HEK293 (cell line): Measurements from ENCODE around the gene MYO1B.
A peak's percentile ranks its signal among the peaks of the same experiment; 100 is the strongest.

Experiments used
- CTCF ChIA-PET: fragments of 350-600 bp; formaldehyde crosslinking; extraction: SDS; loops from one replicate; lab custom pipeline; 2021; ENCODE audit warnings: antibody characterized with exemption; lab: Yijun Ruan, JAX
- POLR2A ChIA-PET: fragments of 300-600 bp; formaldehyde crosslinking; extraction: SDS; loops from one replicate; lab custom pipeline; 2020; ENCODE audit warnings: antibody characterized with exemption, inconsistent platforms; lab: Yijun Ruan, JAX
- H3K27ac ChIP-seq: fragments of 200-500 bp; sonication (Bioruptor generic); 2 replicates; pipeline ENCODE4 v1.5.1; 2014; ENCODE audit warnings: low read depth, low read length, control low read depth, inconsistent platforms; ENCODE audit errors: extremely low read depth
- H3K36me3 ChIP-seq, 2 experiments: fragments of 200-500 bp in 1 of 2; sonication (Bioruptor generic) in 1 of 2; 1 replicate in 1 of 2; 2 replicates in 1 of 2; pipeline ENCODE4 v1.5.1; 2014 to 2017; ENCODE audit warnings: inconsistent platforms in 2 of 2, low read length in 2 of 2; ENCODE audit not compliant: control insufficient read depth in 2 of 2, insufficient read depth in 1 of 2
- H3K4me1 ChIP-seq: fragments of 200-500 bp; sonication (Bioruptor generic); 2 replicates; pipeline ENCODE4 v1.5.1; 2014; ENCODE audit warnings: mild to moderate bottlenecking, low read length, inconsistent platforms; ENCODE audit not compliant: control insufficient read depth, insufficient read depth
- H3K4me3 ChIP-seq: 2 replicates; pipeline ENCODE4 v1.5.1; 2011; ENCODE audit warnings: low read depth, mild to moderate bottlenecking, control low read depth, low read length, moderate library complexity
- H3K9me3 ChIP-seq: fragments of 200-500 bp; sonication (Bioruptor generic); 2 replicates; pipeline ENCODE4 v1.5.1; 2014; ENCODE audit warnings: low read depth, low read length, inconsistent platforms; ENCODE audit not compliant: control insufficient read depth, insufficient read depth
- GLIS1 ChIP-seq: fragments of 450-650 bp; formaldehyde crosslinking; IDR thresholded peaks from 2 replicates; pipeline ENCODE4 v1.5.1; 2016; ENCODE audit warnings: missing biosample characterization, missing genetic modification characterization
- WT1 ChIP-seq: fragments of 450-650 bp; formaldehyde crosslinking; IDR thresholded peaks from 2 replicates; pipeline ENCODE4 v1.5.1; 2016; ENCODE audit warnings: missing biosample characterization, missing genetic modification characterization
- ZFHX2 ChIP-seq: fragments of 450-650 bp; formaldehyde crosslinking; conservative IDR thresholded peaks from 2 replicates; pipeline ENCODE4 v1.5.1; 2016; ENCODE audit warnings: missing biosample characterization, missing genetic modification characterization
- ZNF138 ChIP-seq: fragments of 450-650 bp; formaldehyde crosslinking; IDR thresholded peaks from 2 replicates; pipeline ENCODE4 v1.5.1; 2016; ENCODE audit warnings: missing biosample characterization, missing genetic modification characterization, borderline replicate concordance
- ZNF19 ChIP-seq: fragments of 450-650 bp; formaldehyde crosslinking; IDR thresholded peaks from 2 replicates; pipeline ENCODE4; 2016; ENCODE audit warnings: missing biosample characterization, missing genetic modification characterization, low read depth
- ZNF302 ChIP-seq: fragments of 450-650 bp; formaldehyde crosslinking; IDR thresholded peaks from 2 replicates; pipeline ENCODE4 v1.5.1; 2016; ENCODE audit warnings: missing biosample characterization, missing genetic modification characterization, low read depth
- ZNF341 ChIP-seq: fragments of 450-650 bp; formaldehyde crosslinking; IDR thresholded peaks from 2 replicates; pipeline ENCODE4; 2016; ENCODE audit warnings: low read depth, missing biosample characterization, missing genetic modification characterization
- ZNF571 ChIP-seq: fragments of 450-650 bp; formaldehyde crosslinking; IDR thresholded peaks from 2 replicates; pipeline ENCODE4 v1.5.0; 2017; ENCODE audit warnings: missing biosample characterization, missing genetic modification characterization
- ZNF596 ChIP-seq: fragments of 450-650 bp; IDR thresholded peaks from 2 replicates; pipeline ENCODE4 v1.5.0; 2018; ENCODE audit warnings: missing biosample characterization, mild to moderate bottlenecking, missing genetic modification characterization, moderate library complexity
- ZNF610 ChIP-seq: fragments of 450-650 bp; formaldehyde crosslinking; IDR thresholded peaks from 2 replicates; pipeline ENCODE4 v1.5.1; 2016; ENCODE audit warnings: missing biosample characterization, missing genetic modification characterization, borderline replicate concordance
- ZNF654 ChIP-seq: fragments of 450-650 bp; formaldehyde crosslinking; IDR thresholded peaks from 2 replicates; pipeline ENCODE4 v1.5.1; 2016; ENCODE audit warnings: low read depth, missing biosample characterization, missing genetic modification characterization
- ZNF660 ChIP-seq: fragments of 450-650 bp; IDR thresholded peaks from 2 replicates; pipeline ENCODE4 v1.5.1; 2018; ENCODE audit warnings: missing biosample characterization, mild to moderate bottlenecking, missing genetic modification characterization
- ZNF837 ChIP-seq: fragments of 450-650 bp; formaldehyde crosslinking; IDR thresholded peaks from 2 replicates; pipeline ENCODE4 v1.5.1; 2016; ENCODE audit warnings: missing biosample characterization, missing genetic modification characterization
- TF ChIP-seq, protein P1 (sequence below): fragments of 450-650 bp; formaldehyde crosslinking; IDR thresholded peaks from 2 replicates; pipeline ENCODE4 v1.5.1; 2016; ENCODE audit warnings: missing biosample characterization, missing genetic modification characterization
- TF ChIP-seq, protein P2 (sequence below): fragments of 450-650 bp; formaldehyde crosslinking; IDR thresholded peaks from 2 replicates; pipeline ENCODE4 v1.5.1; 2016; ENCODE audit warnings: missing biosample characterization, missing genetic modification characterization
- TF ChIP-seq, protein P3 (sequence below): fragments of 450-650 bp; formaldehyde crosslinking; IDR thresholded peaks from 2 replicates; pipeline ENCODE4 v1.5.1; 2016; ENCODE audit warnings: missing biosample characterization, missing genetic modification characterization

MYO1B gene

DNA sequence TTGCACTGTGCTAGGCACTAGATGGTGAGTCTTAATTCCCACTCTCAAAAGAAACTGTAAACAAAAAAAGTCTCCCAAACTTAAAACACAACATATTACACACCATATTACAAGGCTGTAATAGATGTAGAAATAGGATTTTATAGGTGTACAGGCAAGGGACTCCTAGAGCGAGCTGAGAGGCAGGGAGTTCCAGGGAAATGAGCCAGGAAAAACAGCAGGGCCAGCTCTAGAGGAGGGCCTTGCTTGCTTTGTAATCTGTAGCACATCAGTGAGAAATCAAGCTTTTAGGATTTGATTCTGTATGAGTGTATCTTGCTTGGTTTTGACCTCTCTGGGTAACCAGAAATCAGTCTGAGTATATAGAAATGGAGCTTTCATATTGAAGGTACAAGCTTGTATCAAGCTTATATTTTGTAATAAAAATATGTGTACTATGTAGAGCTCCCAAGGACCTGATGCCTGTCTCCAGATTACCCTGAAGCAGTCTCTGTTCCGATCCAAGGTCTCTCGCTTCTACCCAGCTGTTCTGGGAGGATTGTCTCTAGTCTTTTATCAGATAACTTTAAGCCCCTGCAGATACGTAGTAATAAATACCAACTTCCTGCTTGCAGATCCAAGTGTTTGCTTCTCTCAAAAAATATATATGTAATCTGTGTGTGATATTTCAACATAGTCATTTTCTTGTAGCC lies 73.0 kb downstream of the MYO1B start (continued):
- TF ChIP-seq, protein P1, sequence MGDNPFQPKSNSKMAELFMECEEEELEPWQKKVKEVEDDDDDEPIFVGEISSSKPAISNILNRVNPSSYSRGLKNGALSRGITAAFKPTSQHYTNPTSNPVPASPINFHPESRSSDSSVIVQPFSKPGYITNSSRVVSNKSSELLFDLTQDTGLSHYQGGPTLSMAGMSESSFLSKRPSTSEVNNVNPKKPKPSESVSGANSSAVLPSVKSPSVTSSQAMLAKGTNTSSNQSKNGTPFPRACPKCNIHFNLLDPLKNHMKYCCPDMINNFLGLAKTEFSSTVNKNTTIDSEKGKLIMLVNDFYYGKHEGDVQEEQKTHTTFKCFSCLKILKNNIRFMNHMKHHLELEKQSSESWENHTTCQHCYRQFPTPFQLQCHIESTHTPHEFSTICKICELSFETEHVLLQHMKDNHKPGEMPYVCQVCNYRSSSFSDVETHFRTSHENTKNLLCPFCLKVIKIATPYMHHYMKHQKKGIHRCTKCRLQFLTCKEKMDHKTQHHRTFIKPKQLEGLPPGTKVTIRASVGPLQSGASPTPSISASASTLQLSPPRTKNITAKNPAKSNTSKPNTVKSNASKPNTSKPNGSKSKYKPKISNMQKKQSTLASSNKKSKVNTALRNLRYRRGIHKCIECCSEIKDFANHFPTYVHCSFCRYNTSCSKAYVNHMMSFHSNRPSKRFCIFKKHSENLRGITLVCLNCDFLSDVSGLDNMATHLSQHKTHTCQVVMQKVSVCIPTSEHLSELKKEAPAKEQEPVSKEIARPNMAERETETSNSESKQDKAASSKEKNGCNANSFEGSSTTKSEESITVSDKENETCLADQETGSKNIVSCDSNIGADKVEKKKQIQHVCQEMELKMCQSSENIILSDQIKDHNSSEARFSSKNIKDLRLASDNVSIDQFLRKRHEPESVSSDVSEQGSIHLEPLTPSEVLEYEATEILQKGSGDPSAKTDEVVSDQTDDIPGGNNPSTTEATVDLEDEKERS (tag by site-specific recombination), result no peak
- TF ChIP-seq ZNF654 (tag by site-specific recombination) (no peak), ZNF610 (tag by site-specific recombination) (no peak), WT1 (tag by site-specific recombination) (peak; percentile 31; the same call in 1 of the 2 replicates), ZNF596 (tag by site-specific recombination) (peak; percentile 24; the same call in 1 of the 2 replicates), GLIS1 (tag by site-specific recombination) (peak; percentile 21; the same call in 1 of the 2 replicates), ZNF571 (tag by site-specific recombination) (no peak), ZNF660 (tag by site-specific recombination) (no peak)

DNA sequence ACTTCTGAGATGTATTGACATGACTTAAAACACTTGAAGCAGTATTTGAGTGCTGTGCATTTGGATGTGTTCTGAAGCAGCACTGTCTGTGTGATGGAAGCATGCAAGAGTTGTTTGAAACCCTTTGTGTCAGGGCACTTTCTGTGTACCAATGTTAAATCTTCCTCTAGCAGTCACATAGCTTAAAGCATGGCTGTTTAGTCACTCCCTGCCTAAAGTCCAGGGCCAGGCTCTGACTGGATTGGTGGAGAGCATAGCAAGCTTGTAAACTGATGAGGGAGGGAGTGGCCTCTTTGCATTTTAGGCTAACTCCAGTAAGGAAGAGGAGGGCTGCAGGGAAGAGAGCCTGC lies 73.5 kb downstream of the MYO1B start:
- ChIA-PET POLR2A (interaction anchor here (0.6 kb wide), 1 partner anchor 10 kb away, joined by 3 read pairs; no protein-coding TSS in a partner anchor), CTCF (interaction anchor here (0.9 to 1.5 kb wide), 2 partner anchors 9 to 182 kb away, joined by 5 to 8 read pairs; no protein-coding TSS in a partner anchor)
- TF ChIP-seq, protein P2, sequence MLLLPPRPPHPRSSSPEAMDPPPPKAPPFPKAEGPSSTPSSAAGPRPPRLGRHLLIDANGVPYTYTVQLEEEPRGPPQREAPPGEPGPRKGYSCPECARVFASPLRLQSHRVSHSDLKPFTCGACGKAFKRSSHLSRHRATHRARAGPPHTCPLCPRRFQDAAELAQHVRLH (tag by site-specific recombination), result no peak
- TF ChIP-seq ZNF341 (tag by site-specific recombination), result peak; percentile 74
- TF ChIP-seq ZFHX2 (tag by site-specific recombination), result no peak
- Histone ChIP-seq H3K4me1 (peaks cover 45% of the 10 kb centered on the region), H3K27ac (peak overlapping the region; percentile 50; the same call in 1 of the 2 replicates), H3K9me3 (no peaks in the 10 kb centered on the region), H3K36me3 (no peaks in the 10 kb centered on the region), H3K4me3 (no peak overlapping the region)

DNA sequence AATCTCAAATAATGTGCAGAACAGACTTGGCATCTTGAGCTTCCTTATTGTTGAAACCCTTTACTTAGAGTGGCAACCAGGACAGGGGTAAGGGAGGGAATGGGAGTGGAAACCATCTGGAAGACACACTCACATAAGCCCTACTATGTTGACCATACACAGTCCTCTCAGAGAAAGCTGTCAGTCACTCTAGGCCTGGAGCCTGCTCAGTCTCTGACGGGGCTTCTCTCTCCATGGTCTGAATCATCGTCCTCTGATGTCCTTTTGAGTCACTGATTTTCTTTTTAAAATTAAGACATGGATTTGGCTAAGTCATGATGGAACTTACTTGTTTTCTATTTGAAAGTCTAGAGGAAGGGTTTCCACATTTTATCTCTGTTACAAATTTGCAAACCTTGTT lies 74.0 kb downstream of the MYO1B start:
- ChIA-PET CTCF (interaction anchor here (0.9 to 1.5 kb wide), 2 partner anchors 9 to 182 kb away, joined by 5 to 8 read pairs; no protein-coding TSS in a partner anchor), POLR2A (no interaction called here)
- H3K36me3 ChIP-seq, result no peaks in the 10 kb centered on the region
- no peak overlapping the region for H3K27ac ChIP-seq
- no peak overlapping the region for H3K4me3 ChIP-seq
- H3K9me3 ChIP-seq, result no peaks in the 10 kb centered on the region
- no peak for TF ChIP-seq ZNF302 (tag by site-specific recombination)
- TF ChIP-seq ZNF138 (tag by site-specific recombination), result no peak
- TF ChIP-seq ZNF837 (tag by site-specific recombination), result no peak
- no peak for TF ChIP-seq ZNF19 (tag by site-specific recombination)
- peak; percentile 46; the same call in 1 of the 2 replicates for TF ChIP-seq WT1 (tag by site-specific recombination)
- TF ChIP-seq, protein P3, sequence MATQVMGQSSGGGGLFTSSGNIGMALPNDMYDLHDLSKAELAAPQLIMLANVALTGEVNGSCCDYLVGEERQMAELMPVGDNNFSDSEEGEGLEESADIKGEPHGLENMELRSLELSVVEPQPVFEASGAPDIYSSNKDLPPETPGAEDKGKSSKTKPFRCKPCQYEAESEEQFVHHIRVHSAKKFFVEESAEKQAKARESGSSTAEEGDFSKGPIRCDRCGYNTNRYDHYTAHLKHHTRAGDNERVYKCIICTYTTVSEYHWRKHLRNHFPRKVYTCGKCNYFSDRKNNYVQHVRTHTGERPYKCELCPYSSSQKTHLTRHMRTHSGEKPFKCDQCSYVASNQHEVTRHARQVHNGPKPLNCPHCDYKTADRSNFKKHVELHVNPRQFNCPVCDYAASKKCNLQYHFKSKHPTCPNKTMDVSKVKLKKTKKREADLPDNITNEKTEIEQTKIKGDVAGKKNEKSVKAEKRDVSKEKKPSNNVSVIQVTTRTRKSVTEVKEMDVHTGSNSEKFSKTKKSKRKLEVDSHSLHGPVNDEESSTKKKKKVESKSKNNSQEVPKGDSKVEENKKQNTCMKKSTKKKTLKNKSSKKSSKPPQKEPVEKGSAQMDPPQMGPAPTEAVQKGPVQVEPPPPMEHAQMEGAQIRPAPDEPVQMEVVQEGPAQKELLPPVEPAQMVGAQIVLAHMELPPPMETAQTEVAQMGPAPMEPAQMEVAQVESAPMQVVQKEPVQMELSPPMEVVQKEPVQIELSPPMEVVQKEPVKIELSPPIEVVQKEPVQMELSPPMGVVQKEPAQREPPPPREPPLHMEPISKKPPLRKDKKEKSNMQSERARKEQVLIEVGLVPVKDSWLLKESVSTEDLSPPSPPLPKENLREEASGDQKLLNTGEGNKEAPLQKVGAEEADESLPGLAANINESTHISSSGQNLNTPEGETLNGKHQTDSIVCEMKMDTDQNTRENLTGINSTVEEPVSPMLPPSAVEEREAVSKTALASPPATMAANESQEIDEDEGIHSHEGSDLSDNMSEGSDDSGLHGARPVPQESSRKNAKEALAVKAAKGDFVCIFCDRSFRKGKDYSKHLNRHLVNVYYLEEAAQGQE, result 0 out of 2 replicates have a peak, but pooled peaks have one; percentile 15
- H3K4me1 ChIP-seq, result peaks cover 45% of the 10 kb centered on the region
